K562 (cell line): ENCODE measurements around the gene CFHR2.
"Not testable (repeated sequence)": the region's sequence is repeated elsewhere in the genome, so short reads cannot be mapped to it uniquely, and the experiment has no call there.

Experiments
- ARID1B ChIP-seq: fragments of 450-650 bp; IDR thresholded peaks from 2 replicates; pipeline ENCODE4 v1.6.1; 2016; ENCODE audit warnings: antibody characterized with exemption, mild to moderate bottlenecking, inconsistent platforms
- BRD4 ChIP-seq: fragments of 200-600 bp; sonication (generic); IDR thresholded peaks from 2 replicates; pipeline ENCODE4 v1.6.1; 2017; ENCODE audit warnings: inconsistent platforms
- CTCF ChIP-seq, 3 experiments: IDR thresholded peaks in 2 of 3; conservative IDR thresholded peaks in 1 of 3; 2 replicates each; pipeline ENCODE4 v1.5.1; 2011 to 2012; ENCODE audit warnings: low read length in 3 of 3, mild to moderate bottlenecking in 3 of 3, control low read depth in 2 of 3, improper control_type of control experiment in 1 of 3, inconsistent platforms in 1 of 3, low read depth in 1 of 3, mixed read lengths in 1 of 3, moderate library complexity in 1 of 3; ENCODE audit not compliant: insufficient read depth in 2 of 3
- EP300 ChIP-seq: IDR thresholded peaks from 2 replicates; pipeline ENCODE4 v1.6.1; 2012; ENCODE audit warnings: low read length, improper control_type of control experiment
- HCFC1 ChIP-seq: IDR thresholded peaks from 2 replicates; pipeline ENCODE4 v1.6.1; 2012; ENCODE audit warnings: low read depth, low read length, improper control_type of control experiment
- MAX ChIP-seq: sonication (generic); formaldehyde crosslinking; IDR thresholded peaks from 2 replicates; pipeline ENCODE4 v1.9.0; 2022; ENCODE audit warnings: mild to moderate bottlenecking, missing genetic modification reagents
- PHF8 ChIP-seq: fragments of 200-600 bp; sonication (generic); IDR thresholded peaks from 2 replicates; pipeline ENCODE4 v1.6.1; 2012; ENCODE audit warnings: mixed run types, mild to moderate bottlenecking, inconsistent platforms, low read length, moderate library complexity, borderline replicate concordance
- RNF2 ChIP-seq: sonication (generic); IDR thresholded peaks from 2 replicates; pipeline ENCODE4 v1.6.1; 2016
- SREBF1 ChIP-seq: fragments of 150-350 bp; IDR thresholded peaks from 2 replicates; pipeline ENCODE4 v1.6.1; 2014; ENCODE audit warnings: antibody characterized with exemption, low read depth, low read length, borderline replicate concordance
- ZNF24 ChIP-seq: fragments of 450-650 bp; IDR thresholded peaks from 2 replicates; pipeline ENCODE4 v1.6.1; 2016
- ZNF695 ChIP-seq: fragments of 450-650 bp; formaldehyde crosslinking; IDR thresholded peaks from 2 replicates; pipeline ENCODE4 v1.4.0; 2020; ENCODE audit warnings: mild to moderate bottlenecking, moderate library complexity
- ZNF766 ChIP-seq: fragments of 200-800 bp; sonication (Bioruptor generic); conservative IDR thresholded peaks from 2 replicates; pipeline ENCODE4 v1.6.1; 2016; ENCODE audit warnings: missing genetic modification characterization, missing compliant biosample characterization

DNA sequence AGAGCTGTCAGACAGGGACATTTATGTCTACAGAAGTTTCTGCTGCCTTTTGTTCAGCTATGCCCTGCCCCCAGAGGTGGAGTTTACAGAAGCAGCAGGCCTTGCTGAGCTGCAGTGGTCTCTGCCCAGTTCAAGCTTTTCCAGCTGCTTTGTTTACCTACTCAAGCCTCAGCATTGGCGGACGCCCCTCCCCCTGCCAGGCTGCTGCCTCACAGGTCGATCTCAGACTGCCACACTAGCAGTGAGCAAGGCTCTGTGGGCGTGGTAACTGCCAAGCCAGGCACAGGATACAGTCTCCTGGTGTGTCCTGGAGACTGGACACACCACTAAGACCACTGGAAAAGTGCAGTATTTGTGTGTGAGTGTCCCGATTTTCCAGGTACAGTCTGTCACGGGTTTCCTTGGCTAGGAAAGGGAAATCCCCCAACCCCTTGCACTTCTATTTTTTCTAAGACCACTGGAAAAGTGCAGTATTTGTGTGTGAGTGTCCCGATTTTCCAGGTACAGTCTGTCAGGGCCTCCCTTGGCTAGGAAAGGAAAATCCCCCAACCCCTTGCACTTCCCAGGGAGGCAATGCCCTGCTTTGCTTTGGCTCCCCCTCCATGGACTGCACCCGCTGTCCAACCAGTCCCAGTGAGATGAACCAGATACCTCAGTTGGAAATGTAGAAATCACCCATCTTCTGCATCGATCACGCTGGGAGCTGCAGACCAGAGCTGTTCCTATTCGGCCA, 48.5 kb downstream of the CFHR2 start:
- TF ChIP-seq CTCF (IDR thresholded peaks at IDR 0.05 in 2 of 3, conservative IDR thresholded peaks at IDR 0.05 in 1 of 3; ENCODE audit: insufficient read depth in 2 of 3, low read depth in 1 of 3, low read length in 3 of 3); ZNF766 (CRISPR knock-in tag); RNF2; EP300; MAX; ARID1B; PHF8; BRD4; HCFC1; SREBF1; ZNF24; ZNF695 (CRISPR knock-in tag): not testable (repeated sequence)
